Sciatic nerve (tissue), 2 donors: ENCODE data around the gene TCERG1L. TPM values are rescaled to one million over a fixed set of nuclear protein-coding genes. Genes with fewer than 3 reads are reported as not detected.

Source experiments
- ATAC-seq: fragments of 200-7000 bp; cut with Tn5 transposase; one replicate; pipeline ENCODE4 v1.9.1; 2020; ENCODE audit warnings: mild to moderate bottlenecking, moderate library complexity
- DNase-seq: peaks from one replicate; pipeline ENCODE4 v3.0.0-alpha.2; 2020; ENCODE audit warnings: low spot score
- intact Hi-C: fragments of 100-400 bp; cut with DNase I; formaldehyde crosslinking; loops from one replicate; pipeline ENCODE4 v1.14.2; 2022
- total RNA-seq: library from RNA; stranded (reverse); fragmentation: NEBNext Ultra II Directional; extraction: Animal tissue kit (Norgen Biotek cat#: 25700); gene quantifications from one replicate; pipeline ENCODE4 v1.2.1, GENCODE V29; 2021
- donor health status: DM: no; HTN: no; CAD: no.
- donor health status: DM: no; HTN: no; CAD: no.

Gene TCERG1L
- total RNA-seq, 1 donor from 2014 or later = 0.22 TPM

- ATAC-seq (peak; percentile 80), DNase-seq (no peak)
- intact Hi-C loops = no loop called here
Observed at GRCh38 chr10:131127138-131127589, 184.4 kb downstream of the TCERG1L start.

GRCh38 chr10:131126321-131127137, 185.0 kb downstream of the TCERG1L start:
- intact Hi-C loops = no loop called here
- peak; percentile 59 for ATAC-seq
- DNase-seq = no peak

- intact Hi-C loops = no loop called here
- no peak for DNase-seq
- ATAC-seq = no peak
Observed at GRCh38 chr10:131125511-131126225, 185.9 kb downstream of the TCERG1L start.

- DNase-seq (no peak), ATAC-seq (no peak)
- intact Hi-C loops = no loop called here
Observed at GRCh38 chr10:131124945-131125344, 186.6 kb downstream of the TCERG1L start.

GRCh38 chr10:131123496-131123895, 188.0 kb downstream of the TCERG1L start:
- ATAC-seq (no peak), DNase-seq (no peak)

GRCh38 chr10:131121511-131122035, 189.9 kb downstream of the TCERG1L start:
- intact Hi-C loops = no loop called here
- DNase-seq (no peak), ATAC-seq (no peak)

More at GRCh38 chr10:131123496-131123895, 188.0 kb downstream of the TCERG1L start:
- intact Hi-C loops = no loop called here

GRCh38 chr10:131119626-131120355, 191.7 kb downstream of the TCERG1L start:
- DNase-seq = no peak
- ATAC-seq = no peak
- intact Hi-C loops = no loop called here

- ATAC-seq = no peak
- intact Hi-C loops = no loop called here
- no peak for DNase-seq
Observed at GRCh38 chr10:131117416-131118212, 193.9 kb downstream of the TCERG1L start.

- ATAC-seq (no peak), DNase-seq (no peak)
- intact Hi-C loops = no loop called here
Observed at GRCh38 chr10:131116991-131117375, 194.5 kb downstream of the TCERG1L start.

- ATAC-seq = no peak
- DNase-seq = no peak
- intact Hi-C loops = no loop called here
Observed at GRCh38 chr10:131116216-131116990, 195.1 kb downstream of the TCERG1L start.

GRCh38 chr10:131115801-131116200, 195.7 kb downstream of the TCERG1L start:
- intact Hi-C loops = no loop called here
- ATAC-seq = no peak
- no peak for DNase-seq

- ATAC-seq (peak; percentile 42), DNase-seq (no peak)
- intact Hi-C loops = no loop called here
Observed at GRCh38 chr10:131115321-131115720, 196.2 kb downstream of the TCERG1L start.

- intact Hi-C loops = no loop called here
- no peak for ATAC-seq
- DNase-seq = no peak
Observed at GRCh38 chr10:131114846-131115245, 196.7 kb downstream of the TCERG1L start.

- intact Hi-C loops = no loop called here
- DNase-seq (no peak), ATAC-seq (no peak)
Observed at GRCh38 chr10:131113709-131114291, 197.7 kb downstream of the TCERG1L start.

GRCh38 chr10:131113165-131113564, 198.4 kb downstream of the TCERG1L start:
- intact Hi-C loops = no loop called here
- no peak for ATAC-seq
- no peak for DNase-seq

- intact Hi-C loops = no loop called here
- DNase-seq (no peak), ATAC-seq (no peak)
Observed at GRCh38 chr10:131112691-131113090, 198.8 kb downstream of the TCERG1L start.

GRCh38 chr10:131111471-131112080, 199.9 kb downstream of the TCERG1L start:
- ATAC-seq (no peak), DNase-seq (no peak)
- intact Hi-C loops = no loop called here
